Sigmoid colon (tissue), 4 donors: Measurements from ENCODE around the gene TNK2.

Experiments used
- CTCF ChIP-seq, 4 experiments: fragments of 450-650 bp in 3 of 4; fragments of 200-600 bp in 1 of 4; IDR thresholded peaks; one replicate each; pipeline ENCODE4 v1.5.1; 2016 to 2019; ENCODE audit warnings: antibody characterized with exemption in 4 of 4, mild to moderate bottlenecking in 3 of 4, moderate library complexity in 2 of 4
- EP300 ChIP-seq, 4 donors: sonication (generic); formaldehyde crosslinking; IDR thresholded peaks; one replicate each; pipeline ENCODE4 v1.6.1; 2017; ENCODE audit warnings: antibody characterized with exemption in 4 of 4
- POLR2A ChIP-seq, 2 donors: fragments of 450-650 bp; IDR thresholded peaks; one replicate each; pipeline ENCODE4 v1.6.1; 2016; ENCODE audit warnings: antibody characterized with exemption in 2 of 2, mild to moderate bottlenecking in 2 of 2, moderate library complexity in 2 of 2

GRCh38 chr3:195895861-195896360 lies 12.4 kb downstream of the TNK2 start:
- TF ChIP-seq POLR2A (IDR thresholded peaks at IDR 0.05), result no peak
- TF ChIP-seq CTCF (IDR thresholded peaks at IDR 0.05), result no peak
- no peak for TF ChIP-seq EP300 (IDR thresholded peaks at IDR 0.05)
